B cell (primary cell): ENCODE data around the gene SGSM1. TPM values are rescaled to one million over a fixed set of nuclear protein-coding genes. Genes with fewer than 3 reads are reported as not detected.
"Not testable (repeated sequence)": the region's sequence is repeated elsewhere in the genome, so short reads cannot be mapped to it uniquely, and the experiment has no call there.

Experiments
- ATAC-seq: fragments of 200-7000 bp; cut with Tn5 transposase; one replicate; pipeline ENCODE4 v1.10.0; 2021; ENCODE audit warnings: low read depth, mild to moderate bottlenecking, moderate number of reproducible peaks, moderate library complexity
- CTCF ChIA-PET: fragments of 350-600 bp; sonication (Branson Sonifier 250); formaldehyde crosslinking; loops from one replicate; lab custom pipeline; 2021; ENCODE audit warnings: antibody characterized with exemption, inconsistent platforms; lab: Charles Lee
- POLR2A ChIA-PET: fragments of 350-600 bp; sonication (Branson Sonifier 250); formaldehyde crosslinking; loops from one replicate; lab custom pipeline; 2021; ENCODE audit warnings: antibody characterized with exemption; lab: Charles Lee
- DNase-seq: peaks from one replicate; pipeline ENCODE4 v3.0.0; 2013
- H2AFZ ChIP-seq: 2 replicates; pipeline ENCODE4 v1.6.1; 2012; ENCODE audit warnings: mild to moderate bottlenecking, low read depth, low read length; ENCODE audit not compliant: insufficient read depth, poor library complexity, severe bottlenecking
- H3K27ac ChIP-seq, 2 donors: 1 replicate in 1 of 2; 2 replicates in 1 of 2; pipeline ENCODE4 v1.5.1; 2012 to 2013; ENCODE audit warnings: low read length in 2 of 2, mild to moderate bottlenecking in 2 of 2, moderate library complexity in 1 of 2
- H3K27me3 ChIP-seq, 4 experiments: fragments of 200-600 bp in 1 of 4; sonication (generic) in 1 of 4; replicated peaks in 1 of 4; 1 replicate in 2 of 4; 2 replicates in 2 of 4; pipeline versions ENCODE4 v1.6.1 to v1.7.0; 2013 to 2016; ENCODE audit warnings: low read length in 3 of 4, mild to moderate bottlenecking in 2 of 4, mixed read lengths in 1 of 4, moderate library complexity in 1 of 4; ENCODE audit not compliant: insufficient read depth in 4 of 4, control insufficient read depth in 3 of 4; ENCODE audit errors: control extremely low read depth in 1 of 4
- H3K36me3 ChIP-seq, 2 experiments: replicated peaks in 1 of 2; 1 replicate in 1 of 2; 2 replicates in 1 of 2; pipeline versions ENCODE4 v1.6.1 to v1.7.1; 2013; ENCODE audit warnings: low read length in 1 of 2; ENCODE audit not compliant: insufficient read depth in 2 of 2, control insufficient read depth in 1 of 2; ENCODE audit errors: control extremely low read depth in 1 of 2, extremely low read depth in 1 of 2
- H3K4me1 ChIP-seq, 2 donors: fragments of 200-600 bp in 1 of 2; sonication (generic) in 1 of 2; 1 replicate in 1 of 2; 2 replicates in 1 of 2; pipeline versions ENCODE4 v1.5.1 to v1.6.1; 2013 to 2017; ENCODE audit warnings: low read length in 2 of 2; ENCODE audit not compliant: control insufficient read depth in 2 of 2, insufficient read depth in 2 of 2
- H3K4me2 ChIP-seq: replicated peaks from 2 replicates; pipeline ENCODE3; 2012; ENCODE audit warnings: mild to moderate bottlenecking, low read depth, low read length; ENCODE audit not compliant: poor library complexity, severe bottlenecking
- H3K4me3 ChIP-seq, 5 experiments: fragments of 200-600 bp in 1 of 5; sonication (generic) in 1 of 5; 1 replicate in 3 of 5; 2 replicates in 2 of 5; pipeline versions ENCODE4 v1.5.1 to v1.7.0; 2011 to 2016; ENCODE audit warnings: low read length in 4 of 5, mild to moderate bottlenecking in 4 of 5, low read depth in 2 of 5, control low read depth in 1 of 5, moderate library complexity in 1 of 5; ENCODE audit not compliant: insufficient read depth in 1 of 5; ENCODE audit errors: control extremely low read depth in 1 of 5, extremely low read depth in 1 of 5
- H3K79me2 ChIP-seq: fragments of 200-600 bp; sonication (generic); one replicate; pipeline ENCODE4 v1.6.0; 2016; ENCODE audit warnings: low read length; ENCODE audit not compliant: control insufficient read depth, insufficient read depth
- H3K9ac ChIP-seq: fragments of 200-600 bp; sonication (generic); 2 replicates; pipeline ENCODE4 v1.6.1; 2017; ENCODE audit warnings: mild to moderate bottlenecking, low read length, moderate library complexity
- H3K9me3 ChIP-seq, 3 donors: one replicate each; pipeline versions ENCODE4 v1.6.1 to v1.7.1; 2013; ENCODE audit warnings: low read length in 2 of 3; ENCODE audit not compliant: control insufficient read depth in 2 of 3, insufficient read depth in 1 of 3; ENCODE audit errors: control extremely low read depth in 1 of 3
- H4K20me1 ChIP-seq: 2 replicates; pipeline ENCODE4 v1.6.0; 2012; ENCODE audit warnings: mild to moderate bottlenecking, low read length; ENCODE audit not compliant: insufficient read depth, control insufficient read depth, poor library complexity, severe bottlenecking
- H3K27ac Mint-ChIP-seq: one replicate; pipeline ENCODE4 v1.8.0; 2021; ENCODE audit warnings: mixed read lengths
- H3K27me3 Mint-ChIP-seq: one replicate; pipeline ENCODE4 v1.8.0; 2021; ENCODE audit warnings: mixed read lengths
- H3K4me1 Mint-ChIP-seq: one replicate; pipeline ENCODE4 v1.8.0; 2021; ENCODE audit warnings: mixed read lengths
- H3K4me3 Mint-ChIP-seq: one replicate; pipeline ENCODE4 v1.8.0; 2021; ENCODE audit warnings: mixed read lengths
- H3K9me3 Mint-ChIP-seq: one replicate; pipeline ENCODE4 v1.8.0; 2022; ENCODE audit warnings: mixed read lengths; ENCODE audit not compliant: insufficient read depth
- CTCF ChIP-seq: fragments of 200-600 bp; IDR thresholded peaks from one replicate; pipeline ENCODE4 v1.8.0; 2022; ENCODE audit warnings: antibody characterized with exemption, mild to moderate bottlenecking
- EZH2 ChIP-seq: IDR thresholded peaks from 2 replicates; pipeline ENCODE4 v1.6.1; 2012; ENCODE audit warnings: borderline replicate concordance, low read depth, mild to moderate bottlenecking, moderate library complexity, low read length; ENCODE audit not compliant: insufficient read depth, poor library complexity, severe bottlenecking
- WGBS: methylation state at CpG from one replicate; pipeline ENCODE4 v1.1.5; 2013; ENCODE audit warnings: missing lambda C conversion rate; ENCODE audit not compliant: insufficient coverage; 5-methylcytosine and 5-hydroxymethylcytosine counted together
- intact Hi-C: fragments of 100-400 bp; cut with micrococcal nuclease; formaldehyde crosslinking; loops from one replicate; pipeline ENCODE4 v1.10.0; 2022
- polyA plus RNA-seq: library from polyadenylated mRNA; depleted of rRNA; stranded (reverse); fragments of >200 nt; gene quantifications from 2 replicates; pipeline ENCODE4 v1.2.3, GENCODE V29; 2012
- total RNA-seq, 2 donors: library from RNA; stranded (reverse); fragments of 120-200 nt in 1 of 2; gene quantifications; 1 replicate in 1 of 2; 2 replicates in 1 of 2; pipeline versions ENCODE4 v1.2.3 to v1.2.4, GENCODE V29; 2013 to 2022

The SGSM1 gene
- total and polyA plus RNA-seq, 2 donors (not counting 1 experiment from before 2014, with no cell fraction given) = 0.91 to 1.3 TPM

GRCh38 chr22:24834845-24835570 lies 29.0 kb downstream of the SGSM1 start:
- Histone ChIP-seq H3K36me3 (no peaks in the 10 kb centered on the region), H4K20me1 (no peaks in the 10 kb centered on the region), H2AFZ (no peak overlapping the region), H3K4me1 (peaks cover 13 to 24% of the 10 kb centered on the region in 2 donors), H3K79me2 (no peaks in the 10 kb centered on the region), H3K9me3 (peaks cover 3 to 6% (median 3%) of the 10 kb centered on the region in 3 donors), H3K27me3 (peaks cover 0 to 8% (median 0%) of the 10 kb centered on the region in 4 experiments), H3K4me2 (no peak overlapping the region), H3K9ac (no peak overlapping the region), H3K27ac (no peak overlapping the region), H3K4me3 (no peak overlapping the region)
- Mint-ChIP-seq H3K27ac (no peak overlapping the region), H3K4me3 (no peak overlapping the region), H3K9me3 (peaks cover 1% of the 10 kb centered on the region), H3K27me3 (peaks cover 11% of the 10 kb centered on the region), H3K4me1 (peaks cover 12% of the 10 kb centered on the region)
- DNase-seq (no peak), ATAC-seq (no peak)
- TF ChIP-seq CTCF = no peak
- no peak for TF ChIP-seq EZH2
- ChIA-PET POLR2A (interaction anchor here (0.7 kb wide), 1 partner anchor 67 kb away, joined by 5 read pairs; no protein-coding TSS in a partner anchor), CTCF (interaction anchor here (1.6 kb wide), 1 partner anchor 32 kb away, joined by 7 read pairs; no protein-coding TSS in a partner anchor)
- 67% methylated on average over 3 of the region's 13 CpGs for whole genome bisulfite sequencing
- intact Hi-C loops = loop anchor here (5.0 kb wide), 1 partner anchor 68 kb away; no protein-coding TSS in a partner anchor

DNA sequence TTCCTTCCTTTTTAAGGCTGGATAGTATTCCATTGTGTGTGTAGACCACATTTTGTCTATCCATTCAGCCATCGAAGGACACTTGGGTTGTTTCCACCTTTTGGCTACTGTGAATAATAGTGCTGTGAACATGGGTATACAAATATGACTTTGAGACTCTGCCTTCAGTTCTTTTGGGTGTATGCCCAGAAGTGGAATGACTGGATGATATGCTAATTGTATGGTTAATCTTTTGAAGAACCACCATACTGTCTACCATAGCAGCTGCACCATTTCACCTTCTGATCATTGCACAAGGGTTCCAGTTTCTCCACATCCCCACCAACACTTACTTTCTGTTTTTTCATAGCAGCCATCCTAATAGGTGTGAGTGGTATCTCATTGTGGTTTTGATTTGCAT lies 30.3 kb downstream of the SGSM1 start:
- ChIA-PET POLR2A (no interaction called here), CTCF (no interaction called here)
- no peak overlapping the region for H3K4me3 ChIP-seq
- intact Hi-C loops = loop anchor here (5.0 kb wide), 1 partner anchor 69 kb away; no protein-coding TSS in a partner anchor
- H3K27me3 ChIP-seq = peaks cover 0 to 8% (median 0%) of the 10 kb centered on the region in 4 experiments
- peaks cover 3% of the 10 kb centered on the region in 3 donors for H3K9me3 ChIP-seq
- H4K20me1 ChIP-seq = no peaks in the 10 kb centered on the region
- no peak overlapping the region for H2AFZ ChIP-seq
- DNase-seq = no peak
- no peak overlapping the region for H3K27ac ChIP-seq
- WGBS = no CpG with 5 or more reads among the region's 1 CpG
- peaks cover 9% of the 10 kb centered on the region for H3K27me3 Mint-ChIP-seq
- H3K4me2 ChIP-seq = no peak overlapping the region
- peaks cover 6 to 12% of the 10 kb centered on the region in 2 donors for H3K4me1 ChIP-seq
- TF ChIP-seq EZH2 = no peak
- no peak for TF ChIP-seq CTCF
- H3K4me3 Mint-ChIP-seq = no peak overlapping the region
- no peak overlapping the region for H3K9ac ChIP-seq
- H3K4me1 Mint-ChIP-seq = peaks cover 8% of the 10 kb centered on the region
- peaks cover 1% of the 10 kb centered on the region for H3K9me3 Mint-ChIP-seq
- ATAC-seq = no peak
- H3K36me3 ChIP-seq = no peaks in the 10 kb centered on the region
- no peaks in the 10 kb centered on the region for H3K79me2 ChIP-seq
- H3K27ac Mint-ChIP-seq = no peak overlapping the region

- H3K4me3 Mint-ChIP-seq, H3K4me1 ChIP-seq, ATAC-seq, H3K27me3 Mint-ChIP-seq, H3K9me3 ChIP-seq, POLR2A ChIA-PET, H3K27ac ChIP-seq, H3K9me3 Mint-ChIP-seq, H3K4me2 ChIP-seq, H4K20me1 ChIP-seq, H3K27ac Mint-ChIP-seq, H3K79me2 ChIP-seq, H3K9ac ChIP-seq, H3K36me3 ChIP-seq, H2AFZ ChIP-seq, H3K4me1 Mint-ChIP-seq, DNase-seq, H3K27me3 ChIP-seq, H3K4me3 ChIP-seq: not testable (repeated sequence)
- CTCF ChIA-PET = interaction anchor here (1.0 to 1.6 kb wide), 3 partner anchors 12 to 68 kb away, joined by 3 to 8 read pairs (median 6); no protein-coding TSS in a partner anchor
- intact Hi-C loops = loop anchor here (5.0 kb wide), 1 partner anchor 70 kb away; no protein-coding TSS in a partner anchor
- no CpG with 5 or more reads among the region's 8 CpGs for WGBS
Observed at GRCh38 chr22:24837517-24837916, 31.5 kb downstream of the SGSM1 start.
